GM10847 (cell line): ENCODE data around the gene CBS.

Experiments used
- POLR2A ChIP-seq: IDR thresholded peaks from 2 replicates; pipeline ENCODE4 v1.6.1; 2011; ENCODE audit not compliant: insufficient read length; ENCODE audit errors: extremely low read depth

The CBS gene

DNA sequence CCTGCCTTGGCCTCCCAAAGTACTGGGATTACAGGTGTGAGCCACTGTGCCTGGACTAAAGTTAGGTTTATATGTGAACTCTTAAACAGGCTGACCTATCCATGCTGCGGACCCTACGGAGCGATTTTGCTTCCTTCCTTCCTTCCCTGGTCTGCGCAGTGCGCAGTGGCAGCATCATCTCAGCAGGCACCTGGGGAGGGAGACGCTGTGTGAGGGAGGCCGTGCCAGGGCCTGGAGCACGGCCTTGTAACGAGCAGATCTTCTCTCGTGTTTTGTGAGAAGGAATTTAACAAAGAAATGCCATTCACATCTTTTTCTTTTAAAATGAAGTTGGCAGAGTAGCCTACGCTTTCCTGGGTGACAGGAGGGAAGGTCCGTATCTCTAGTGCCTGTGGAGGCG is 55.5 kb downstream of the CBS start:
- no peak for TF ChIP-seq POLR2A

DNA sequence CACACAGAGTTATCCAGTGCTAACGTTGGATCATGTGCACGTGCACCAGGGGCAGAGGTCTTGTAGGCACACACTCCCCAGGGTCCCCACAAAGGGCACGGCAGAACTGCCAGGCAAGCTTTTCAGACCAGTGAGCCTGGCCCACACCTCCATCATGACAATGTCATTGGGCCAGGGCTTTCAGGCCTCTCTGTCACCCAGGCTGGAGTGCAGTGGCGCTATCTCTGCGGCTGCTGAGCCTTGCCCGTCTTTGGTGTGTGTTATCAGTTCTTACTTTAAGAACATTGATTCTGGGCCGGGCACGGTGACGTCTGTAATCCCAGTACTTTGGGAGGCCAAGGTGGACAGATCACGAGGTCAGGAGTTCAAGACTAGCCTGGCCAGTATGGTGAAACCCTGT is 57.1 kb downstream of the CBS start:
- TF ChIP-seq POLR2A, result no peak

DNA sequence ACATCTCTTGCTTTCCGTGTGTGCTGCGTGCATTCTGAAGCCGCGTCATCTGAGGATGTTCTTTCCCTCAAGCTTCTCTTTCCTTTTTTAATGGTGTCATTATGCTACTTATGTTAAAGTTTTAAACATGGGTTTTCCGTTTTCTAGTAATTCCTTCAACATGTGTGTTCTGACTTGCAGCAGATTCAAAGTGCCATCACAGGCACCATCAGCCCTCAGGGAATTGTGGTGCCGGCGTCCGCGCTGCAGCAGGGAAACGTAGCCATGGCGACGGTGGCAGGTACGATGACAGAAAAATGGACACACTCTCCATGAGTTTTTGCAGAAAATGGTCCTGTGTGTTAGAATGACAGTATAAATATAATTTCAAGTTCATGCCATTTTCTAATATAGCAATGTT is 58.9 kb downstream of the CBS start:
- no peak for TF ChIP-seq POLR2A

DNA sequence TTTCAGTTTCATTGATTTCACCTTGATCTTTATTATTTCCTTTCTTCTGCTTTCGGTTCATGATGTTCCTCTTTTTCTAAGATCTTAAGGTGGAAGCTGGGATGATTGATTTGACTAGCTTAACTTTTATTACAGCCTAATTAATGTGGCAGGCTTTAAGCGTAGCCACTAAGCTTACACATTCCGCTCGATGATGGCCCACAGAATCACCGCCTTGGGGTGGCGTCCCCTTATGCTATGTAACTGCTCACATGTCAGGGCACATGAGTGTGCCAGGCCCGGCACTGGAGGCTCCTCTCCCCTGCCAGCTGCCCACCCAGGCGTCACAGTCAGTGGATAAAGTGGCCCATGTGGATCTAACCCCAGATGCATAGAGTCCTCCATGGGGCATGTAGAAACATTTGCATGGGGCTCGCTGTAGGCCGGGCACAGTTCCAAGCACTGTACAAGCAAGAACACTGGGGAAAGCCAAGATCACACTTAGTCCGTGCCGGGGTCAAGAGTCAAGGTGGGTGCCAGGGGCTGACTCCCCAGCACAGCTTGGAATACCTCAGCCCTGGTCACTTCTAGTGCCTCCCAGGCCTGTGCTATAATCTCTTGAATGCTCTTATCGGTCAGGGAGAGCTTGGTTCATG is 59.6 kb downstream of the CBS start:
- TF ChIP-seq POLR2A, result no peak

DNA sequence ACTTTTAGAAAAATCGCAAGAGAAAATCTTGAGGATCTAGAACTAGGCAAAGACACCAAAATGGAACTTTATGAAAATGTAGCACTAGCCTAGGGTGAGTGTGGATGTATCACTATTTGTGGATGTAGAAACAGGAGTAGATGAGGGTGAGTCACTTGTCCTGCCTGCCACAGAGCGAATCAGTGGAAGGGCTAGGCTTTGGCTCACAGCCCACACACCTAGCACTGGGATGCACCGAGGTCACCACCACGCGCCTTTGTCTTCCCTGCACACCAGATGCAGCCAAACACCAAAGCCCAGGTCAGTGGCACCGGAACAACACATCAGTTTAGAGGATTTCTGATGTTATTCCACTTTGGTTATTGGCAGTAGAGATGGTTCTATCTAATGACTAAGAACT is 63.0 kb downstream of the CBS start:
- no peak for TF ChIP-seq POLR2A

DNA sequence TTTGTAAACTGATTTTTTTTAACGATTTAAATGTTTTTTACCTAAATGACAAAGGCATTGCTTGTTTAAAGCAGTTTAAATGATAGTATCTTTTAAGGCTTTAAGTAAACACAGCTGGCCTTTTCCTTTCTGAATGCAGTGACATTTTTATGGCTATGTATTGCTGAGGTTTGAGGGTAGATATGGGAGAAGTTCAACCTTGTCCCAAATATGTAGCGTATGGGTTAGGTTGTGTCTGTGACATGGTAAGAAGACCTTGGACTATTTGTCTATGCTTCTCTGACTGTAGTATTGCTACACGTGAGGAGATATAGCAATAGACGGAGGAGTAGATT is 68.8 kb downstream of the CBS start:
- TF ChIP-seq POLR2A, result no peak

DNA sequence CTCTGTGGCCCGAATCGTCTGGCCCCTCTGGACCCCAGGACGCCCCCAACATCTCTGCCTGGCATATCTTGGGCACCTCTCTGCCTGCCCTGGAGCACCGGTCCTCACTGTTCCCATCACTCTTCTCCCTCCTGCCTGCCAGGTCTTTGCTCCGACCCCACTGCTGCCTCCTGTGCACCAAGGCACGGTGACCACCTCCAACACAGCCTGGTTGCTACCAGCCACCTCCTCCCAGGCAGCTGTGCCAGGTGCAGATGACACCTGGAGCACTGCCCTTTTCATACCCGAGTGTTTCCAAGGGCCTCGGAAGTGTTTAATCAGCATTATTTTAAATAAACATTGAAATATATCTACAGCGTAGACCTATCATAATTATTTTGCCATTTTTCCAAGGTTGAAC is 70.0 kb downstream of the CBS start:
- TF ChIP-seq POLR2A, result no peak

DNA sequence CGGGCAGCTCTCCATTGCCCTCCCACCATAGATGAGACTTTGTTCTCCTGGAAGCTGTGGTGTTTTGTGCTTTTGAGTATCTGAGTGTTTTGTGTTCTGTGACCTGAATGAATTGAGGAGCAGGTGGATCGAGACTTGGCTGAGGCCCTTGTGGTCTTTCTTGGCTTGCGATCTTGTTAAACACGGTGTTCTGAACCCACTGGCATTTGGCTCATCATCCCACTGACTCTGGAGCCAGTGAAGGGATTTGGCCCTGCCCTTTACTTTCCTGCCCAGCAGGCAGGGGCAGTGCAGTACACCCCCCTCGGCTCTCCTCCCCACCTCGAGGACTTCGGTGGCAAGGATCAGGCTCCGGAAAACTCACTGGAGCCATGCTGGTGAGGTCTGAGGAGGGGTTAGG is 70.7 kb downstream of the CBS start:
- no peak for TF ChIP-seq POLR2A
